AG10803 (cell line): ENCODE results near the gene PLCB1.

Experiments used
- DNase-seq: peaks from one replicate; pipeline ENCODE4 v3.0.0; 2010; ENCODE audit warnings: low read depth
- H3K4me3 ChIP-seq: 2 replicates; pipeline ENCODE4 v1.5.1; 2011; ENCODE audit warnings: mild to moderate bottlenecking, low read length, control low read depth
- TF ChIP-seq, protein P1 (sequence below): conservative IDR thresholded peaks from 2 replicates; pipeline ENCODE4 v1.5.1; 2011; ENCODE audit warnings: mild to moderate bottlenecking, low read length, control low read depth, inconsistent platforms

The PLCB1 gene

GRCh38 chr20:8296536-8296935 lies 164.5 kb downstream of the PLCB1 start:
- DNase-seq = no peak
- H3K4me3 ChIP-seq = no peak overlapping the region
- TF ChIP-seq, protein P1, sequence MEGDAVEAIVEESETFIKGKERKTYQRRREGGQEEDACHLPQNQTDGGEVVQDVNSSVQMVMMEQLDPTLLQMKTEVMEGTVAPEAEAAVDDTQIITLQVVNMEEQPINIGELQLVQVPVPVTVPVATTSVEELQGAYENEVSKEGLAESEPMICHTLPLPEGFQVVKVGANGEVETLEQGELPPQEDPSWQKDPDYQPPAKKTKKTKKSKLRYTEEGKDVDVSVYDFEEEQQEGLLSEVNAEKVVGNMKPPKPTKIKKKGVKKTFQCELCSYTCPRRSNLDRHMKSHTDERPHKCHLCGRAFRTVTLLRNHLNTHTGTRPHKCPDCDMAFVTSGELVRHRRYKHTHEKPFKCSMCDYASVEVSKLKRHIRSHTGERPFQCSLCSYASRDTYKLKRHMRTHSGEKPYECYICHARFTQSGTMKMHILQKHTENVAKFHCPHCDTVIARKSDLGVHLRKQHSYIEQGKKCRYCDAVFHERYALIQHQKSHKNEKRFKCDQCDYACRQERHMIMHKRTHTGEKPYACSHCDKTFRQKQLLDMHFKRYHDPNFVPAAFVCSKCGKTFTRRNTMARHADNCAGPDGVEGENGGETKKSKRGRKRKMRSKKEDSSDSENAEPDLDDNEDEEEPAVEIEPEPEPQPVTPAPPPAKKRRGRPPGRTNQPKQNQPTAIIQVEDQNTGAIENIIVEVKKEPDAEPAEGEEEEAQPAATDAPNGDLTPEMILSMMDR = no peak

DNA sequence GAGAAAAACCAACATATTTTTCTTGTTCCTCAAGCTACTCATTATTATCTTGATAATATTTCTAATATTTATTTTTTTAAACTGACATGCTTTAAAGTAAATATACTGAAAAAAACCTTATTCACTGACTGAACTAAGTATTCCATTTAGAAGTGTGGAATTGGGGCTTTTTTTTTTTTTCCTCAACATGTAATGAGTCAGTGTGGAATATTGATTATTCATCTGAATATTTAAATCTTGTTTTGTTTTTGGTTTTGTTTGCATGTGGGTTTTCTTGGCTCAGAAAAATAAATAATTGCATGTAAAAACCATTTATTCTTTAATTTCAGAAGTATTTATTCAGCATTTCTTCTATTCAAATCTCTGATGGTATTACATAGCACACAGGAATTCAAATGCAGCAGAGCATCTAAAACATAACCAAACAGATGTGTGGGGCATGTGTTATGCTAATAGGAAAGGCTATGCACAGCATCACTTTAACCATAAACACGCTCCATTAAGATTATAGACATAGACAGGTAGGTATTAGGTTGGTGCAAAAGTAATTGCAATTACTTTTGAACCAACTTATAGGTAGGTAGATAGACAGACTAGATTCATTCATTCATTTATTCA lies 166.5 kb downstream of the PLCB1 start:
- TF ChIP-seq, protein P1 = no peak
- no peak for DNase-seq

GRCh38 chr20:8299921-8300320 lies 167.9 kb downstream of the PLCB1 start:
- TF ChIP-seq, protein P1 = no peak
- DNase-seq = no peak
- no peak overlapping the region for H3K4me3 ChIP-seq

More for the DNA sequence above, 166.5 kb downstream of the PLCB1 start:
- no peak overlapping the region for H3K4me3 ChIP-seq

DNA sequence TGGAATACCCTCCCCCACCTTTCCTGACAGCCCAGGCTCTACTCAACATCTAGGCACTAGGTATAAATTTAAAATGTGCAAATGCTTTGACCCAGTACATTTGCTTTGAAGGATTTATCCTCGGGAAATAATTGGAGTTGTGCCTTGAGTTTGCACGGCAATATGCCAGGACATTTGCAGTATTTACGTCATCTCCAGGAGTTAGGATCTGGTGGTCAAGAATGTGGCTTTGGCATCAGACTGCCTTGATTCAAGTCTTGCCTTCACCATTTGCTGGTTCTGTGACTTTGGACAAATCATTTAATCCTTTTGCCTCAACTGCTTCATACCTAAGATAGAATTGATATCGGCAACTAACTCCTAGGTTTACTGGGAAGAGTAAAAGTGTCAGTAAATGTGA lies 169.6 kb downstream of the PLCB1 start:
- peak; percentile 28 for DNase-seq
- H3K4me3 ChIP-seq = no peak overlapping the region
- TF ChIP-seq, protein P1 = no peak

DNA sequence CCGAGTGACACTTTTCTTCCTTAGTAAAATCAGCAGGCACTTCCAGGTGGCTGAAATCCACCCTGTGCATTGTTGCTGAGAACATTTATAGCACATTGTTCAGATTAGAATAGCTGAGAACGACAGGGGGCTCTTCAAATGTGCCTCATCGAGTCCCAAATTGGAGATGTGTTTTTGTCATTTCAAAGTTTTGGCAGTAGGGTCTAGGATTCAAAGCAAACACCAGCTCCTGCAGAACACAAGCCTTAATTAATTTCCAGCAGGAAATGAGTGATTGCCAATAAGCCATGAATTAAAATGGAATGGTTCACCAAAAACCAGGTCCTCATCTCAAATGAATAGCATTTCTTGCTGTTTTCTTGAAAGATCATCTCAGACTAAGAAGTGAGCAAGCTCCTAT lies 171.6 kb downstream of the PLCB1 start:
- TF ChIP-seq, protein P1 = no peak
- no peak for DNase-seq
- no peak overlapping the region for H3K4me3 ChIP-seq

DNA sequence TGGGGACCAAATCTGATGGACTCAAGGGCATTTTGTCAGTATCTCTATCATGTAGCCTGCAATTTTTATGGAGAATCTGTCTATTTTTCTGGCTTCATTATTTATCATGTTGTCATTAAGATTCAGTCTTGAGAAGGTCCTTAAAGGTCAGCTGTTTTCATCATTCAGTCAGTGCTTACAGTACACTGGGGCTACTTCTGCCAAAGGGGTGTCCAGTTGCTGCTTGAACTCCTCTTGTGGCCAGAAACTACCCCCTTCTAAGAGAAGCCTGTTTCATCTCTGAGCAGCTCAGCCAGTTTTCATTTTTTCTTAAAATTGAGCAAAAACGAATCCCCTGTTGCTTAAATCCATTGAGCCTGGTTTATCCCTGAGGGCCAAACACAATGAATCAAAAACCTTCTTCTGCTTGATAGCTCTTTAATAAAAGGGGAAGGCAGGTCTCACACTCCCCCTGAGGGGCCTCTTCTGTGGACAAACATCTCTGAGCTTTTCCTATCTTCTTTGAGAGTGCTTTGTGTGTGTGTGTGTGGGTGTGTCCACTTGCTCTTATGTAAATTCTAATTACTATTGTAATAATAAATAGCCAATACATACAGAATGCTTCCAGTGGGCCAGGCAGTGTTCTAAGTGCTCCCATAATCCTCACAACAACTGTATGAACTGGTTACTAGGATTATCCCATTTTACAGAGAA lies 172.2 kb downstream of the PLCB1 start:
- DNase-seq = no peak
- H3K4me3 ChIP-seq = no peak overlapping the region
- TF ChIP-seq, protein P1 = no peak

- no peak overlapping the region for H3K4me3 ChIP-seq
- TF ChIP-seq, protein P1 = peak; percentile 69
- no peak for DNase-seq
Measured at GRCh38 chr20:8305449-8305978, 173.4 kb downstream of the PLCB1 start.
